ENCODE results near the gene HAND1.
"Not testable (repeated sequence)": the region's sequence is repeated elsewhere in the genome, so short reads cannot be mapped to it uniquely, and the experiment has no call there.

HAND1 gene

GRCh38 chr5:154517810-154518437 lies 39.9 kb upstream of the HAND1 start:
- Histone ChIP-seq H3K27me3 (ENCODE audit: insufficient read depth, low read length) (peaks cover 7% of the 10 kb centered on the region), H3K9ac (ENCODE audit: low read depth, low read length) (no peak overlapping the region), H3K36me3 (ENCODE audit: insufficient read depth, low read length) (no peaks in the 10 kb centered on the region), H3K9me3 (ENCODE audit: insufficient read depth, low read depth, low read length) (no peaks in the 10 kb centered on the region), H3K4me3 (ENCODE audit: low read length) (no peak overlapping the region), H3K27ac (ENCODE audit: low read depth, low read length) (no peak overlapping the region), H3K4me1 (ENCODE audit: insufficient read depth, low read length) (0 out of 2 replicates have a peak, but pooled peaks cover 4% of the 10 kb centered on the region)
- WGBS, result 91% methylated on average over 9 of the region's 9 CpGs

DNA sequence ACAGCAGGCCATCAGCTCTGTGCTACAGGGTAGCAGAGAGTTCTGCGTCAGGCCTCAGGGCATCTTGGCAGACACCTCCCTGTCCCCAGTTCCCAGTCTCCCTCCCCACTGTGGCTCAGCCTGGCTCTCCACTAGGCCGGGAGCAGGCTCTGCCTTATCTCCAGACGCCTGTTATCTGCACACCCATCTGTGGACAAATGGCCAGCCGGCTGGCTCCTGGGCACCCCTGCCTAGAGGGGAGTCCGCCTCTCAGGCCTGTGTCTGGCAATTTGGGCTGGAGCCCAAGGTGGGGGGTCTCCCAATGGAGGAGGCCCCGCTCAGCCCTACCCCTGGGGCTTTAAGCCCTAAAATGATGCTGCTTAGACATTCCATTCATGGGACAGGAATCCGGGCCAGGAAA lies 39.2 kb upstream of the HAND1 start:
- Histone ChIP-seq H3K4me1 (ENCODE audit: insufficient read depth, low read length) (0 out of 2 replicates have a peak, but pooled peaks cover 4% of the 10 kb centered on the region), H3K27me3 (ENCODE audit: insufficient read depth, low read length) (peaks cover 3% of the 10 kb centered on the region), H3K4me3 (ENCODE audit: low read length) (no peak overlapping the region), H3K36me3 (ENCODE audit: insufficient read depth, low read length) (no peaks in the 10 kb centered on the region), H3K9ac (ENCODE audit: low read depth, low read length) (no peak overlapping the region), H3K27ac (ENCODE audit: low read depth, low read length) (no peak overlapping the region), H3K9me3 (ENCODE audit: insufficient read depth, low read depth, low read length) (no peaks in the 10 kb centered on the region)
- 77% methylated on average over 7 of the region's 7 CpGs for WGBS

GRCh38 chr5:154516475-154516874 lies 38.4 kb upstream of the HAND1 start:
- Histone ChIP-seq H3K27me3 (ENCODE audit: insufficient read depth, low read length) (no peaks in the 10 kb centered on the region), H3K4me1 (ENCODE audit: insufficient read depth, low read length) (0 out of 2 replicates have a peak, but pooled peaks cover 4% of the 10 kb centered on the region), H3K36me3 (ENCODE audit: insufficient read depth, low read length) (no peaks in the 10 kb centered on the region), H3K9ac (ENCODE audit: low read depth, low read length) (no peak overlapping the region), H3K4me3 (ENCODE audit: low read length) (no peak overlapping the region), H3K27ac (ENCODE audit: low read depth, low read length) (no peak overlapping the region), H3K9me3 (ENCODE audit: insufficient read depth, low read depth, low read length) (no peaks in the 10 kb centered on the region)
- 94% methylated on average over 5 of the region's 5 CpGs for WGBS

- H3K9me3 ChIP-seq (ENCODE audit: insufficient read depth, low read depth, low read length); H3K36me3 ChIP-seq (ENCODE audit: insufficient read depth, low read length); H3K27me3 ChIP-seq (ENCODE audit: insufficient read depth, low read length); H3K27ac ChIP-seq (ENCODE audit: low read depth, low read length); H3K4me3 ChIP-seq (ENCODE audit: low read length); H3K4me1 ChIP-seq (ENCODE audit: insufficient read depth, low read length); H3K9ac ChIP-seq (ENCODE audit: low read depth, low read length): not testable (repeated sequence)
- 93% methylated on average over 6 of the region's 6 CpGs for WGBS
These were observed 37.5 kb upstream of the HAND1 start for GRCh38 chr5:154515488-154515887.

DNA sequence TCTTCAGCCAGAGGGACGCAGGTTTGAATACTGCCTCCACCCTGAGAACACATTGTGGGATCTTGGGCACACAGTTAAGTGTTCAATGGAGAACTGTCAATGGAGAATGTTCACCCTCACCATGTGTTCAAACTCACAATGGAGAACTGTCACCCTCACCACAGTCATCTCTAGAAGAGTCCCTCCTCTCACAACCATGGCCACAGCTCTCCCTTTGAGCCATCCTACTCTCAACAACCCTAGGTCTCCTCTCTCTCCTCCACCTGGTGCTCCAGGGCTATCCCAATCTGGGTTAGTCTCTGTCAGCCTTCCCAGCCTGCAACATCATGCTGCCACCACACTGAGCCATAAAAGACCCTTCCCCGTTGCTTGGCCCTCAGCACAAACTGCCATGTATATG lies 36.3 kb upstream of the HAND1 start:
- 87% methylated on average over 2 of the region's 2 CpGs for WGBS

GRCh38 chr5:154513669-154514084 lies 35.6 kb upstream of the HAND1 start:
- WGBS, result over 99% methylated on average over 4 of the region's 4 CpGs
- no peak overlapping the region for H3K4me3 ChIP-seq (ENCODE audit: low read length)
- H3K9me3 ChIP-seq (ENCODE audit: insufficient read depth, low read depth, low read length), result no peaks in the 10 kb centered on the region

More for the DNA sequence above, 36.3 kb upstream of the HAND1 start:
- H3K4me1 ChIP-seq (ENCODE audit: insufficient read depth, low read length), result no peaks in the 10 kb centered on the region
- H3K9ac ChIP-seq (ENCODE audit: low read depth, low read length), result no peak overlapping the region
- no peak overlapping the region for H3K4me3 ChIP-seq (ENCODE audit: low read length)
- H3K9me3 ChIP-seq (ENCODE audit: insufficient read depth, low read depth, low read length), result no peaks in the 10 kb centered on the region
- H3K27me3 ChIP-seq (ENCODE audit: insufficient read depth, low read length), result no peaks in the 10 kb centered on the region
- no peak overlapping the region for H3K27ac ChIP-seq (ENCODE audit: low read depth, low read length)
- no peaks in the 10 kb centered on the region for H3K36me3 ChIP-seq (ENCODE audit: insufficient read depth, low read length)

DNA sequence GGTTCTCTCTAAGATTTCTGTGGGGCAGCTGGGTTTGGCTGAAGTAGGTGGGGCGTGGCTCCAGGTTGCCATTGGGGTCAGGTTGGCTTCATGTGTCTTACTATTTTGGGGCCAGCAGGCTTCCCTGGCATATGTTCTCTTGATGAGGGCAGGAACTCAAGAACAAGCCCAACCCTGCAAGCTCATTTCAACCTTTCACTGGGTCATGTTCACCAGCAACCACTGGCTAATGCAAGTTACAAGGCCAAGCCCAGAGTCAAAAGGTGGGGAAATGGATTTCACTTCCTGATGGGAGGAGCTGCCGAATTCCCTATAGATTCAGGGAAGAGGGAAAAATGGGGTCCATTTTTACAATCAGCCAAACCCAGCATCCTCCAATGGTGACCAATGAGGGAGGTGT lies 34.0 kb upstream of the HAND1 start:
- H3K27me3 ChIP-seq (ENCODE audit: insufficient read depth, low read length), result no peaks in the 10 kb centered on the region
- H3K27ac ChIP-seq (ENCODE audit: low read depth, low read length), result no peak overlapping the region
- no peaks in the 10 kb centered on the region for H3K36me3 ChIP-seq (ENCODE audit: insufficient read depth, low read length)
- no peak overlapping the region for H3K9ac ChIP-seq (ENCODE audit: low read depth, low read length)
- no peaks in the 10 kb centered on the region for H3K9me3 ChIP-seq (ENCODE audit: insufficient read depth, low read depth, low read length)
- H3K4me3 ChIP-seq (ENCODE audit: low read length), result no peak overlapping the region
- H3K4me1 ChIP-seq (ENCODE audit: insufficient read depth, low read length), result no peaks in the 10 kb centered on the region
- 81% methylated on average over 2 of the region's 2 CpGs for WGBS

More at GRCh38 chr5:154513669-154514084, 35.6 kb upstream of the HAND1 start:
- Histone ChIP-seq H3K27ac (ENCODE audit: low read depth, low read length) (no peak overlapping the region), H3K9ac (ENCODE audit: low read depth, low read length) (no peak overlapping the region), H3K36me3 (ENCODE audit: insufficient read depth, low read length) (no peaks in the 10 kb centered on the region), H3K27me3 (ENCODE audit: insufficient read depth, low read length) (no peaks in the 10 kb centered on the region), H3K4me1 (ENCODE audit: insufficient read depth, low read length) (no peaks in the 10 kb centered on the region)

DNA sequence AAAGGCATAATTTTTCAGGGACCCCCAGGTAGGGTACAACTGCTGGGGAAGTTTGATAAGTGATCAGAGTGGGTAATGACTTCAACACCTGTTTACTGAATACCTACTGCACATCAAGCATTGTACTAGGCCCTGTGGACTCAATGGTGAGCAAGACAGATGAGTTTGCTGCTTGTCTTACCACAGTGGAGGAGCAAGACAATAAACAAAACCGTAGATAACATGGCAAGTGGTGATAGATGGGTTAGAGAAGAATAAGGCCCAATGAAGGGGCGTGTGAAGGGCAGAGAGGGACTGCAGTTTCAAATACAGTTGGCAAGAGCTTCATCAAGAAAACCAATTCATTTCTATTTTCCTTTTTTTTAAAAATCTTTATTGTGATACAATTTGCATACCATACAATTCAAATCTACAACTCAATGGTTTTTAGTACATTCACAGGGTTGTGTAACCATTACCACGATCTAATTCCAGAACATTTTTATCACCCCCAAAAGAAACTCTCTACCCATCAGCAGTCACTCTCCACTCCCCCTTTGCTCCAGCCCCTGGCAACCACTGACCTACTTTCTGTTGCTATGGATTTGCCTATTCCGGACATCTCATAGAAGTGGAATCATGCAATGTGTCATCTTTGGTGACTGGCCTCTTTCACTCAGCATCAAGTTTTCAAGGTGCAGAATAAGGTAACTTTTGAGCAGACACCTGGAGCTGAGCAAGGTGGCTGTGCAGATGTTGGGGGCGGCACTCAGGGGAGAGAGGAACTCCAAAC lies 31.9 kb upstream of the HAND1 start:
- H3K27ac ChIP-seq (ENCODE audit: low read depth, low read length), result no peak overlapping the region
- 84% methylated on average over 5 of the region's 5 CpGs for WGBS
- H3K4me3 ChIP-seq (ENCODE audit: low read length), result no peak overlapping the region
- H3K9ac ChIP-seq (ENCODE audit: low read depth, low read length), result no peak overlapping the region
- H3K4me1 ChIP-seq (ENCODE audit: insufficient read depth, low read length), result no peaks in the 10 kb centered on the region
- H3K36me3 ChIP-seq (ENCODE audit: insufficient read depth, low read length), result no peaks in the 10 kb centered on the region
- H3K9me3 ChIP-seq (ENCODE audit: insufficient read depth, low read depth, low read length), result no peaks in the 10 kb centered on the region
- H3K27me3 ChIP-seq (ENCODE audit: insufficient read depth, low read length), result no peaks in the 10 kb centered on the region

GRCh38 chr5:154508114-154508513 lies 30.1 kb upstream of the HAND1 start:
- 86% methylated on average over 2 of the region's 2 CpGs for WGBS
- no peaks in the 10 kb centered on the region for H3K27me3 ChIP-seq (ENCODE audit: insufficient read depth, low read length)
- no peaks in the 10 kb centered on the region for H3K9me3 ChIP-seq (ENCODE audit: insufficient read depth, low read depth, low read length)
- H3K9ac ChIP-seq (ENCODE audit: low read depth, low read length), result no peak overlapping the region
- no peak overlapping the region for H3K27ac ChIP-seq (ENCODE audit: low read depth, low read length)
- H3K36me3 ChIP-seq (ENCODE audit: insufficient read depth, low read length), result no peaks in the 10 kb centered on the region
- H3K4me3 ChIP-seq (ENCODE audit: low read length), result no peak overlapping the region
- no peaks in the 10 kb centered on the region for H3K4me1 ChIP-seq (ENCODE audit: insufficient read depth, low read length)

DNA sequence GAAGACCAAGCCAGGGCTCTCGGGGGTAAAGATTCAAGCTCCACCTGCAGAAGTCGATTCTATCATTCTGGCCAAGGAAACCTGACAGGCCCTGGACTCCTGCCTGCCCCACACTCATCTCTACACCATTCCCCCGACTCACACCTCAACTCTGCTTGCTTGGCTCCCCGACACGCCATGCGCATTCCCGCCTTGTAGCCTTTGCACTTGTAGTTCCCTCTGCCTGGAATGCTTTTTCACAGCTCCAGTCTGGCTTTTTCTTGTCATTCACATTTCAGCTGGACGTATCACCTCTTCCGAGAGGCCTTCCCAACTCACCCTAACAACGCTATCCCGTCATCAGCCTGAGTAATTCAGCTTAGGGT lies 28.7 kb upstream of the HAND1 start:
- Histone ChIP-seq H3K27ac (ENCODE audit: low read depth, low read length) (no peak overlapping the region), H3K27me3 (ENCODE audit: insufficient read depth, low read length) (no peaks in the 10 kb centered on the region), H3K9me3 (ENCODE audit: insufficient read depth, low read depth, low read length) (no peaks in the 10 kb centered on the region), H3K4me1 (ENCODE audit: insufficient read depth, low read length) (no peaks in the 10 kb centered on the region), H3K9ac (ENCODE audit: low read depth, low read length) (no peak overlapping the region), H3K36me3 (ENCODE audit: insufficient read depth, low read length) (no peaks in the 10 kb centered on the region), H3K4me3 (ENCODE audit: low read length) (no peak overlapping the region)
- 79% methylated on average over 11 of the region's 11 CpGs for WGBS

DNA sequence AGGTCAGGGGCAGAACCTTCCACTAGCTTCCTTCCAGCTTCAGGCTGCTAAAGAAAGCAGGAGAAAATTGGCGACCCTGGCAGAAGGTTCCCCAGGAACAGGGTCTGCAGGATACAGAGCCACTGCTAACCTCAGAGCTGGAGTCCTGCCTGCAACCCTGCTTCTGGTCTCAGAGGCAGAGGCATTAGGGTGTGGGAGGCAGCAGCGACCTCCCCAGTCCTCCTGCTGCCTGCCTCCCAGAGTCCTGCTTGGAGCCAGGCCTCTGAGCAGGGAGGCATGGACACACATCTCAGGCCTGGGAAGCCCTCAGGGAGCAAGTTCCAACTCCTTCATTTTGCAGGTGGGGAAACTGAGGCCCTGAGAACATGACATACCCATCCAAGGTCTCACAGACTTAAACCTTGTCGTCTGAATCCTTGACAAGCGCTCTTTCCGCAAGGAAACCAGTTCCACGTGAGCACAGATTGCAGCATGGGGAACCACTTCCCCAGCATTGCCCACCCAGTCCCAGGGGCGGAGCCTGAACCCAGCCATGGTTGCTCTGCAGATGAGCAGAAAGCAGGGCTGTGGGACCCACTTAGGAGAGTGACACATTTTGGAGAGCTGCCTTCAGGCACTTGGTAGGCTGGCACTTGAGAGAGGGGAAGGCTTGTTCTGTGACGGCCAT lies 28.2 kb upstream of the HAND1 start:
- Histone ChIP-seq H3K9ac (ENCODE audit: low read depth, low read length) (no peak overlapping the region), H3K4me1 (ENCODE audit: insufficient read depth, low read length) (no peaks in the 10 kb centered on the region), H3K4me3 (ENCODE audit: low read length) (no peak overlapping the region), H3K27me3 (ENCODE audit: insufficient read depth, low read length) (no peaks in the 10 kb centered on the region), H3K9me3 (ENCODE audit: insufficient read depth, low read depth, low read length) (no peaks in the 10 kb centered on the region), H3K27ac (ENCODE audit: low read depth, low read length) (no peak overlapping the region), H3K36me3 (ENCODE audit: insufficient read depth, low read length) (no peaks in the 10 kb centered on the region)
- WGBS, result 91% methylated on average over 8 of the region's 8 CpGs
